WTC11 (cell line): Measurements from ENCODE around the gene CCNQ. TPM values are rescaled to one million over a fixed set of nuclear protein-coding genes. Genes with fewer than 3 reads are reported as not detected.

Experiments
- ATAC-seq: fragments of 200-7000 bp; cut with Tn5 transposase; 2 replicates; pipeline ENCODE4 v1.10.0; 2021; ENCODE audit warnings: mild to moderate bottlenecking, moderate library complexity
- CTCF ChIA-PET: fragments of 300-600 bp; sonication (Branson Sonifier 250); formaldehyde crosslinking; loops from one replicate; lab custom pipeline; 2021; ENCODE audit warnings: antibody characterized with exemption; lab: Charles Lee
- POLR2A ChIA-PET: fragments of 350-600 bp; sonication (Branson Sonifier 250); formaldehyde crosslinking; loops from one replicate; lab custom pipeline; 2021; ENCODE audit warnings: antibody characterized with exemption; lab: Charles Lee
- DNase-seq: peaks from one replicate; pipeline ENCODE4 v3.0.0; 2021; ENCODE audit warnings: low spot score
- H3K27ac Mint-ChIP-seq: 2 replicates; pipeline ENCODE4 v1.8.0; 2021; ENCODE audit warnings: mixed read lengths
- H3K27me3 Mint-ChIP-seq: 2 replicates; pipeline ENCODE4 v1.8.0; 2021; ENCODE audit warnings: low read depth, mild to moderate bottlenecking, moderate library complexity, mixed read lengths
- H3K36me3 Mint-ChIP-seq: 2 replicates; pipeline ENCODE4 v1.8.0; 2021; ENCODE audit warnings: mixed read lengths
- H3K4me1 Mint-ChIP-seq: 2 replicates; pipeline ENCODE4 v1.8.0; 2022; ENCODE audit warnings: mixed read lengths
- H3K4me3 Mint-ChIP-seq: 2 replicates; pipeline ENCODE4 v1.8.0; 2021; ENCODE audit warnings: mild to moderate bottlenecking, moderate library complexity, mixed read lengths
- H3K9me3 Mint-ChIP-seq: 2 replicates; pipeline ENCODE4 v1.8.0; 2021; ENCODE audit warnings: mixed read lengths
- FOXJ3 ChIP-seq: sonication (generic); formaldehyde crosslinking; IDR thresholded peaks from 2 replicates; pipeline ENCODE4 v1.9.0; 2021; ENCODE audit warnings: missing genetic modification reagents, mild to moderate bottlenecking, borderline replicate concordance
- JAZF1 ChIP-seq: fragments of 250-450 bp; sonication (Bioruptor Pico); IDR thresholded peaks from 2 replicates; pipeline ENCODE4 v1.9.0; 2021; ENCODE audit warnings: moderate library complexity, mild to moderate bottlenecking, inconsistent platforms
- ZNF121 ChIP-seq: sonication (generic); formaldehyde crosslinking; IDR thresholded peaks from 2 replicates; pipeline ENCODE4 v1.8.0; 2023; ENCODE audit warnings: missing genetic modification reagents
- ZNF263 ChIP-seq: sonication (generic); formaldehyde crosslinking; IDR thresholded peaks from 2 replicates; pipeline ENCODE4 v1.8.1; 2022; ENCODE audit warnings: low read depth, mild to moderate bottlenecking, moderate library complexity, missing genetic modification reagents
- ZNF317 ChIP-seq: sonication (generic); formaldehyde crosslinking; IDR thresholded peaks from 2 replicates; pipeline ENCODE4 v1.8.1; 2023; ENCODE audit warnings: low read depth, mild to moderate bottlenecking, moderate library complexity, missing genetic modification reagents, borderline replicate concordance
- total RNA-seq: library from RNA; stranded (reverse); gene quantifications from 3 replicates; pipeline ENCODE4 v1.2.3, GENCODE V29; 2021
- TF ChIP-seq, protein P1 (sequence below): fragments of 250-450 bp; sonication (Bioruptor Pico); conservative IDR thresholded peaks from 2 replicates; pipeline ENCODE4 v1.9.0; 2021; ENCODE audit warnings: mild to moderate bottlenecking
- TF ChIP-seq, protein P2 (sequence below): sonication (generic); formaldehyde crosslinking; conservative IDR thresholded peaks from 2 replicates; pipeline ENCODE4 v1.8.1; 2023; ENCODE audit warnings: mild to moderate bottlenecking, low read depth, missing genetic modification reagents, moderate library complexity
- TF ChIP-seq, protein P3 (sequence below): sonication (generic); formaldehyde crosslinking; IDR thresholded peaks from 2 replicates; pipeline ENCODE4 v1.8.1; 2022; ENCODE audit warnings: mild to moderate bottlenecking, moderate library complexity, missing genetic modification reagents
- TF ChIP-seq, protein P4 (sequence below): sonication (generic); formaldehyde crosslinking; IDR thresholded peaks from 2 replicates; pipeline ENCODE4 v1.8.1; 2023; ENCODE audit warnings: mild to moderate bottlenecking, missing genetic modification reagents, moderate library complexity
- TF ChIP-seq, protein P5 (sequence below): sonication (generic); formaldehyde crosslinking; IDR thresholded peaks from 2 replicates; pipeline ENCODE4 v1.8.1; 2022; ENCODE audit warnings: missing genetic modification reagents, borderline replicate concordance
- TF ChIP-seq, protein P6 (sequence below): fragments of 250-450 bp; sonication (Bioruptor Pico); IDR thresholded peaks from 2 replicates; pipeline ENCODE4 v1.9.0; 2021; ENCODE audit warnings: moderate library complexity, mild to moderate bottlenecking, inconsistent platforms, borderline replicate concordance

The CCNQ gene
- total RNA-seq, 1 experiment from 2014 or later, result 17.4 TPM

DNA sequence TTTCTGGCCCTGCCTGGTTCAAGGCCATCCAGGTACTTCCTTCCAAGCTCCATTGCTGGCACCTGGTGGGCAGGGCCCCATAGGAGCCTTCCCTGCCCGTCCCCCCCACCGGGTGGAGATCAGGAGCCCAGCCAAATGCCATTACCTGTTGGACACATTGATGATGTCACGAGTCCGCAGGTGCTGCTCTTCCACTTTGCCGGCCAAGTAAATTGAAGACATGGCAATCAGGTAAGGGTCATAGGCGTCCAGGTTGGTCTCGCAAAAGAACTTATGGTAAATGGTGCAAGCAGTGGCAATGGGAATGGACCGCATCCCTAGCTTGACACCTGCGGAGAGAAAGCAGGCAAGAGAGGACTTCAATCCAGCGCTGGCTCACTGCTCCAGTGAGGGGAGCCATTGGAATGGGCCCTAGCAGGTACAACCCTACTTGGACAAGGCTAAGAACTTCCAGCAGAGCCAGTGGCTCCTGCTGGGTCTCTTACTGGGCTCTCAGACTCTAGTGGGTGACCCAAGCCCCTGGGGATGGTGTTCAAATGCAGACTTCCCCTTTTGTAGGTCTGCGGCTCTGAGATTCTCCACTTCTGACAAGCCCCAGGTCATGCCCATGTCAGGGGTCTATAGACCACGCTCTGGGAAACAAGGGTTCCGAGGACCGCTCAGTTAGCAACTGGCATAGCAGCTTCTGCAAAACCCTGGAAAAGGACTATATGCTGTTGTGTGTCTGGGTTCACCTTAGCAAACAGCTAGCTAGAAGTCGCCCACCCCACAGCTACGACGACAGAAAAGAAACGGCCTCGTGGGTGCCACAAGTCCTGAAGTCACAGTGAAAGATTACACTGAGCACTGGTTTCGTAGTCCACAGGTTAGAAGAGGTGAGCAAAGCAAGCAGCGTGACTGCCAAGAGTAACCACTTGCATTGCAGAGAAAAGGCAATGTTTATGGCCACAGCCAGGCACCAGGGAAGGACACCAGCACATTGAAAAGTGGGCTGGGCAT, 2.8 kb downstream of the CCNQ start:
- Mint-ChIP-seq H3K27me3 (peaks cover 4% of the 10 kb centered on the region; the same call in 1 of the 2 replicates), H3K4me1 (peaks cover 13% of the 10 kb centered on the region), H3K4me3 (no peak overlapping the region), H3K36me3 (peaks cover 5% of the 10 kb centered on the region), H3K9me3 (no peaks in the 10 kb centered on the region), H3K27ac (no peak overlapping the region)
- no peak for TF ChIP-seq FOXJ3
- no peak for TF ChIP-seq ZNF317 (CRISPR knock-in tag)
- TF ChIP-seq, protein P1, sequence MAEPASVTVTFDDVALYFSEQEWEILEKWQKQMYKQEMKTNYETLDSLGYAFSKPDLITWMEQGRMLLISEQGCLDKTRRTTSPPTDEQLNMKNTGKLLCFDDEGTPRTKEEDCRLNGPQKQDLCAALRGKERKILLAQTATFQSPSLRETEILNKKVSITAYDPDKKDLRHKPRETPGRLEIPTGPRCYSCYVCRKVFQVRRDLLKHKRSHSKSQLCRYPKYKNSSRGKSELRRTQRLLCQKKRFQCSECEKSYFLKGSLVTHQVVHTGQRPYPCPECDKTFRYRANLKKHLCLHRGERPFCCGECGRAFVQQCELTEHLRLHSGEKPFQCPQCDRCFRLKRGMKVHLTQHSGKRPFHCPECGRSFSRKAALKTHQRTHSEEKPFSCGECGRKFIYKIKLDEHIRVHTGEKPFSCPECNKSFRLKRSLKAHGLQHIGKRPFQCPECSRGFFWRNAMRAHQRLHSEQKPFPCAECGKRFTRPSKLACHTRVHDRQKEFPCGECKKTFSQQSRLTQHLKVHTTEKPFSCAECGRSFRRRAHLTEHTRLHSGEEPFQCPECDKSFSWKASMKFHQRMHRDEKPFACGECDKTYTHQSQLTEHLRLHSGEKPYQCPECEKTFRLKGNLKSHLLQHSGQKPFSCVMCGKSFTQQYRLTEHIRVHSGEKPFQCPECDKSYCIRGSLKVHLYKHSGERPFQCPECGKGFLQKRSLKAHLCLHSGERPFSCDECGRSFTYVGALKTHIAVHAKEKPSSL (CRISPR knock-in tag), result no peak
- TF ChIP-seq, protein P2, sequence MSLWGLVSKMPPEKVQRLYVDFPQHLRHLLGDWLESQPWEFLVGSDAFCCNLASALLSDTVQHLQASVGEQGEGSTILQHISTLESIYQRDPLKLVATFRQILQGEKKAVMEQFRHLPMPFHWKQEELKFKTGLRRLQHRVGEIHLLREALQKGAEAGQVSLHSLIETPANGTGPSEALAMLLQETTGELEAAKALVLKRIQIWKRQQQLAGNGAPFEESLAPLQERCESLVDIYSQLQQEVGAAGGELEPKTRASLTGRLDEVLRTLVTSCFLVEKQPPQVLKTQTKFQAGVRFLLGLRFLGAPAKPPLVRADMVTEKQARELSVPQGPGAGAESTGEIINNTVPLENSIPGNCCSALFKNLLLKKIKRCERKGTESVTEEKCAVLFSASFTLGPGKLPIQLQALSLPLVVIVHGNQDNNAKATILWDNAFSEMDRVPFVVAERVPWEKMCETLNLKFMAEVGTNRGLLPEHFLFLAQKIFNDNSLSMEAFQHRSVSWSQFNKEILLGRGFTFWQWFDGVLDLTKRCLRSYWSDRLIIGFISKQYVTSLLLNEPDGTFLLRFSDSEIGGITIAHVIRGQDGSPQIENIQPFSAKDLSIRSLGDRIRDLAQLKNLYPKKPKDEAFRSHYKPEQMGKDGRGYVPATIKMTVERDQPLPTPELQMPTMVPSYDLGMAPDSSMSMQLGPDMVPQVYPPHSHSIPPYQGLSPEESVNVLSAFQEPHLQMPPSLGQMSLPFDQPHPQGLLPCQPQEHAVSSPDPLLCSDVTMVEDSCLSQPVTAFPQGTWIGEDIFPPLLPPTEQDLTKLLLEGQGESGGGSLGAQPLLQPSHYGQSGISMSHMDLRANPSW (CRISPR knock-in tag), result no peak
- no peak for TF ChIP-seq ZNF121 (CRISPR knock-in tag)
- TF ChIP-seq, protein P3, sequence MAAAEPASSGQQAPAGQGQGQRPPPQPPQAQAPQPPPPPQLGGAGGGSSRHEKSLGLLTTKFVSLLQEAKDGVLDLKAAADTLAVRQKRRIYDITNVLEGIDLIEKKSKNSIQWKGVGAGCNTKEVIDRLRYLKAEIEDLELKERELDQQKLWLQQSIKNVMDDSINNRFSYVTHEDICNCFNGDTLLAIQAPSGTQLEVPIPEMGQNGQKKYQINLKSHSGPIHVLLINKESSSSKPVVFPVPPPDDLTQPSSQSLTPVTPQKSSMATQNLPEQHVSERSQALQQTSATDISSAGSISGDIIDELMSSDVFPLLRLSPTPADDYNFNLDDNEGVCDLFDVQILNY (CRISPR knock-in tag), result no peak
- DNase-seq (no peak), ATAC-seq (no peak)
- POLR2A ChIA-PET, result no interaction called here
- CTCF ChIA-PET, result interaction anchor here (1.0 kb wide), 1 partner anchor 72 kb away, joined by 4 read pairs; no protein-coding TSS in a partner anchor

DNA sequence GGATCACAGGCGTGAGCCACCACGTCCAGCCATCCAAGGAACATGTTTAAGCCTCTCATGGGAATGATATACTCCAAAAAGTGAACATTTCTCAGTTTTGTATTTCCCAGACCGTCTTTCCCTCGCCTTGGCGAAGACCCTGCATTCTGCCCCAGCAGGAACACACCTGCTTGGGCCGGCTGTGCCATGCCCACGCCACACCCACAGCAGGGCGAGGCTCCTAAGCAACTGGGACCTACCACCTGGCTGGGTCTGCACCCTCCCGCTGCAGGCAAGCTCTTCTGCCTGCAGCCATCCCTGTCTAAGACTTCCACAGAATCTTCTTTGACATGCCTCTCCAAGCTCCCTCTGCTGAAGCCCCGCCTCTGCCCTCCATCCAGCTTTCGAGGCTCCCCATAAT, 3.6 kb downstream of the CCNQ start:
- no peaks in the 10 kb centered on the region for H3K9me3 Mint-ChIP-seq
- DNase-seq (no peak), ATAC-seq (no peak)
- peaks cover 12% of the 10 kb centered on the region for H3K4me1 Mint-ChIP-seq
- no peak overlapping the region for H3K27ac Mint-ChIP-seq
- peaks cover 5% of the 10 kb centered on the region for H3K36me3 Mint-ChIP-seq
- H3K4me3 Mint-ChIP-seq, result no peak overlapping the region
- CTCF ChIA-PET, result interaction anchor here (1.0 to 1.2 kb wide), 2 partner anchors 49 to 73 kb away, joined by 3 to 4 read pairs; no protein-coding TSS in a partner anchor
- TF ChIP-seq, protein P4, sequence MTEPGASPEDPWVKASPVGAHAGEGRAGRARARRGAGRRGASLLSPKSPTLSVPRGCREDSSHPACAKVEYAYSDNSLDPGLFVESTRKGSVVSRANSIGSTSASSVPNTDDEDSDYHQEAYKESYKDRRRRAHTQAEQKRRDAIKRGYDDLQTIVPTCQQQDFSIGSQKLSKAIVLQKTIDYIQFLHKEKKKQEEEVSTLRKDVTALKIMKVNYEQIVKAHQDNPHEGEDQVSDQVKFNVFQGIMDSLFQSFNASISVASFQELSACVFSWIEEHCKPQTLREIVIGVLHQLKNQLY (CRISPR knock-in tag), result no peak
- TF ChIP-seq, protein P5, sequence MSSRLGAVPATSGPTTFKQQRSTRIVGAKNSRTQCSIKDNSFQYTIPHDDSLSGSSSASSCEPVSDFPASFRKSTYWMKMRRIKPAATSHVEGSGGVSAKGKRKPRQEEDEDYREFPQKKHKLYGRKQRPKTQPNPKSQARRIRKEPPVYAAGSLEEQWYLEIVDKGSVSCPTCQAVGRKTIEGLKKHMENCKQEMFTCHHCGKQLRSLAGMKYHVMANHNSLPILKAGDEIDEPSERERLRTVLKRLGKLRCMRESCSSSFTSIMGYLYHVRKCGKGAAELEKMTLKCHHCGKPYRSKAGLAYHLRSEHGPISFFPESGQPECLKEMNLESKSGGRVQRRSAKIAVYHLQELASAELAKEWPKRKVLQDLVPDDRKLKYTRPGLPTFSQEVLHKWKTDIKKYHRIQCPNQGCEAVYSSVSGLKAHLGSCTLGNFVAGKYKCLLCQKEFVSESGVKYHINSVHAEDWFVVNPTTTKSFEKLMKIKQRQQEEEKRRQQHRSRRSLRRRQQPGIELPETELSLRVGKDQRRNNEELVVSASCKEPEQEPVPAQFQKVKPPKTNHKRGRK (CRISPR knock-in tag), result no peak
- POLR2A ChIA-PET, result no interaction called here
- H3K27me3 Mint-ChIP-seq, result peaks cover 4% of the 10 kb centered on the region; the same call in 1 of the 2 replicates

DNA sequence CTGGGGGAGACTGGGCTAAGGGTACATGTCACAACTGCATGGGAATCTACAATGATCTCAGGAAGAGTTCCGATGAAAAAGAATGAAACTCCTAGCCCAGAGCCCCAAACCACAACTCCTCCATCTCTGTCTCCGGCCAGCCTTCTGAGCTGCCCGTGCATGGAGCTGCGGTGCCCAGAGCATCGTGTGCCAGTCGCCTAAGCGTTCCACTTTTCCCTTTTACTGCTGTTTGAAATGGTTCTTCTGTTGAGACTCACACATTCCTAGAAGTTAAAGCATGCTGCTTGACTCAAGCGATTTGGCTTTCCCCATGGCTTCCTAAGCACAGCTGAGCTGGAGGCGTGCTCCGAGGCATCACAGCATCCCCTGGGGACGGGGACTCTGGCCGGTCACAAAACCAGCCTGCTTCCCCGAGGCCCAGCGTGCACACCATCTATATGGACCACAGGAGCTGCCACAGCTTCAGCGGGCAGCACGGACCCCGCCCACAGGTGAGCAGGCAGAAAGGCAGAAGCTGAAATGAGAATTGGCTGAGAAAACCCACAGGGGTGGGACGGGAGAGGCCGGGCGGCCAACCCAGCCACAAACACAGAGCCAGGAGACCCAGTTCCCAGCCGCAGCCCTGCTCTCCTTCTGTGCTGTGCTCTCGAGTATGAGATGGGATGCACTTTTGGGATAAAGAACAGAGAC, 5.0 kb downstream of the CCNQ start:
- peaks cover 5% of the 10 kb centered on the region for H3K36me3 Mint-ChIP-seq
- ATAC-seq (no peak), DNase-seq (no peak)
- no peak overlapping the region for H3K27ac Mint-ChIP-seq
- CTCF ChIA-PET, result interaction anchor here (1.2 kb wide), 1 partner anchor 51 kb away, joined by 3 read pairs; no protein-coding TSS in a partner anchor
- no peaks in the 10 kb centered on the region for H3K9me3 Mint-ChIP-seq
- H3K27me3 Mint-ChIP-seq, result peaks cover 4% of the 10 kb centered on the region; the same call in 1 of the 2 replicates
- POLR2A ChIA-PET, result no interaction called here
- H3K4me3 Mint-ChIP-seq, result no peak overlapping the region
- peaks cover 6% of the 10 kb centered on the region for H3K4me1 Mint-ChIP-seq
- TF ChIP-seq JAZF1, result no peak
- TF ChIP-seq ZNF263 (CRISPR knock-in tag), result no peak
- TF ChIP-seq, protein P6, sequence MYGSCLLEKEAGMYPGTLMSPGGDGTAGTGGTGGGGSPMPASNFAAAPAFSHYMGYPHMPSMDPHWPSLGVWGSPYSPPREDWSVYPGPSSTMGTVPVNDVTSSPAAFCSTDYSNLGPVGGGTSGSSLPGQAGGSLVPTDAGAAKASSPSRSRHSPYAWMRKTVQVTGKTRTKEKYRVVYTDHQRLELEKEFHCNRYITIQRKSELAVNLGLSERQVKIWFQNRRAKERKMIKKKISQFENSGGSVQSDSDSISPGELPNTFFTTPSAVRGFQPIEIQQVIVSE, result no peak
- TF ChIP-seq, protein P5 (CRISPR knock-in tag), result no peak
- TF ChIP-seq, protein P2 (CRISPR knock-in tag), result no peak
